GM18873 (cell line): Measurements from ENCODE around the gene DNPEP.

Experiments used
- ATAC-seq: cut with Tn5 transposase; IDR thresholded peaks from one replicate; pipeline ENCODE4 v1.9.1; 2021; ENCODE audit warnings: mild to moderate bottlenecking, moderate library complexity, moderate number of reproducible peaks; ENCODE audit not compliant: unreplicated experiment, low FRiP score

Gene DNPEP

DNA sequence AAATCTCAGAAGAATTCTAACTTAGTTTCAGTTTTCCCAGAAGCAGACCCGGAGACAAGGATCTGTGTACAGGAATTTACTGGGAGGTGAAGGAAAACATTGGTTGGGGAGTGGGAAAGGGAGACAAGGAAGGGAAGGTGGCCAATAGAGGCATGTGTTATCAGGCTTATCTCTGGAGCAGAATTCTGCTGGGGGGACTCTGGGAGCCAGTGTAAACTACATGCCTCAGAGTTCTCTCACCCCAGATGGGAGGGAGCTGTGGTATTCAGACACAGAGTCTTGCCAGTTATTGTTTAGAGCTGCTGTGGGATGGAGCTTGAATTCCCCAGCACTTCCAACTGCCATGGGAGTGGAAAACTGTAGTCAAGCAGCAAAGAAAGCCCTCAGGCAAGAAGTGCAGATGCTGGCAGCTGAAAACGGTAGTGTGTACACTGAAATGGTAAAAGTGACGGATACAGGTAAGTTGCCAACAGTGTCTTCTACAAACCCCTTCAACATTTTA is 19.0 kb downstream of the DNPEP start:
- no peak for ATAC-seq

DNA sequence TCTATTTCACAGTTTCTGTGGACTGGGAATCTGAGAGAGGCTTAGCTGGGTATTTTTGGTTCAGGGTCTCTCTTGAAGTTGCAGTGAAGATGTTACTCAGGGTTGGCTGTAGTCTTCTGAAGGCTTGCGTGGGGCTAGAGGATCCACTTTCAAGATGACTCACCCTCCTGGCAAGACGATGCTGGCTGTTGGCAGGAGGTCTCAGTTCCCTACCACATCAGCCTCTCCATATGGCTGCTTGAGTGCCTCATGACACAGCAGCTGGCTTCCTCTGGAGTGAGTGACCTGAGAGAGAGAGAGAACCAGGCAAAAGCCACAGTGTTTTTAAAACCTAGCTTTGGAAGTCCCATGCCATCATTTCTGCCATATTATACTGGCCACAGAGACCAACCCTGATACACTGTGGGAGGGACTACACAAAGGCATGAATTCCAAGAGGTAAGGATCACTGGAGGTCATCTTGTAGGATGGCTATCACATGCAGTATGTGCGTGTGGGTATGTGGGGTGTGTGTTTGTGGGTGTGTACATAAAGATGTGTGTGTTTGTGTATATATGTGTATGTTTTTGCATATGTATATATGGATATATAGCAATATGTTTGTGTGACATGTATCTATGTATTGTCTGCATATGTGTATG is 25.1 kb downstream of the DNPEP start:
- no peak for ATAC-seq

DNA sequence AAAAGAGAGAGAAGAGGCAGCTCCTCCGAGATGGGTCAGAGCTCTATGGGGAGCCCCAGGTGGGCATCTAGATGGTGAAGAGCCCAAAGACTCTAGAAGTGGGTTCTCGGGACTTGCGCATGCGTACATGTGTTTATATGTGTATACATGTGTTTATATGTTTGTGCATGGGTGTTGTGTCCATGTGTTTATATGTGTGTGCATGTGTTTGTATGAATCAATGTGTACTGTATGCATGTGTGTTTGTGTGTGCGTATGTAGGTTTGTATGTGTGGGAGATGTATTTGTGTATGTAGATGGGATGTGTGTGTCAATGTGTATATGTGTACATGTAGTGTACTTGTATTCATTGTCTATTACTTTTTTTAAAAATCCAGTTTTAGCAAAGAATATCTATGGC is 25.6 kb downstream of the DNPEP start:
- ATAC-seq = no peak

DNA sequence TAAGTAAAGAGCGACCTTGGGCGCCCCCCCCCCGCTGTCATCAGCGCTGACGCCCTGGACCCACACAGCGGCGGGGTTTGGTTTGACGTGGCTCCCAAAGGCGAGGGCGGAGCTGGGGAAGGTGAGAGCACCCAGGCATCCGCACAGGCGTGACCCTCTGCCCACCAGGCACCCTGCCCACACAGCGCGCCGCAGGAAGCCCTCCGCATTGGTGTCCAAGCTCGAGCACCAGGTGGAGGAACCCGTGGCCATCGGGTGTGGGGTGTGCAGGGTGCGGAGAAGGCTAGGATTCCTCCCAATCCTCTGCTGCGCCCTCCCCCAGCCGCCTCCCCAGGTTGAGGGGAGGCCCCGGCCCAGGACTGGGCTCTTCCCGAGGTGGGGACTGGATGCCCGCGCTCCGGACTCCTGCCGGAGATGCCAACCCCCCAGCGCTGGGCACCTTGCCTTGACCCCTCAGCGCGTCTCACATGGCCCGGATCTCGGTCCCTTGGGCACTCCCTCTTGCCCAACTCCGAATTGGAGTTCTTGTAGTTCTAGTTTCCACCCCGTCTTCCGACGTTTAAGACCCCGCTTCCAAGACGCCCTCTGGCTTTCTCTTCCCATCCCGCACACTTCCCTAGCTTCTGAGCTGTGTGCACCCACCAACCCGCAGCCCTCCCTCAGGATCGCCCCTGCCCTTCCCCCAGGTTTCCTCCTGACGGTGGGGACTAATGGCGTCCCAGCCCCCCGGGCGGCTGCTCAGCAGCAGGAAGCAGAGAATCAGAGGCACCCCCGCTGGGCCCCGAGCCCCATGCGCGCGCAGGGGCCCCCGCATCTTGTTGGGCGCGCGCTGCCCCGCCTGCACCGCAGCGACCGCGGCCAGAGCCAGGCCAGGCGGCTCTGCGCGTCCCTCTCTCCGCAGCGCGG is 29.3 kb downstream of the DNPEP start:
- no peak for ATAC-seq

DNA sequence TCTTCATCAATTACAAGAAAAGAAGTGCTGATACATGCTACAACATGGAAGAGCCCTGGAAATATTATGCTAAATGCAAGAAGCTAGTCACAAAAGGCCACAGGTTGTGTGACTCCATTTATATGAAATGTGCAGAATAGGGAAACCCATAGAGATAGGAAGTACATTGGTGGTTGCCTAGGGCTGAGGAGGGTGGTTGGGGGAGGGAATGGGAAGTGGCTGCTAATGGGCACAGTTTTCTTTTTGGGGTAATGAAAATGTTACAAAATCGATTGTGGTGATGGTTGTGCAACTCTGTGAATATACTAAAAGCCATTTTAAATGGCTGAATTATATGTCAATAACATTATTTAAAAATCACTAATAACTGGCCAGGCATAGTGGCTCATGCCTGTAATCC is 30.9 kb downstream of the DNPEP start:
- no peak for ATAC-seq

DNA sequence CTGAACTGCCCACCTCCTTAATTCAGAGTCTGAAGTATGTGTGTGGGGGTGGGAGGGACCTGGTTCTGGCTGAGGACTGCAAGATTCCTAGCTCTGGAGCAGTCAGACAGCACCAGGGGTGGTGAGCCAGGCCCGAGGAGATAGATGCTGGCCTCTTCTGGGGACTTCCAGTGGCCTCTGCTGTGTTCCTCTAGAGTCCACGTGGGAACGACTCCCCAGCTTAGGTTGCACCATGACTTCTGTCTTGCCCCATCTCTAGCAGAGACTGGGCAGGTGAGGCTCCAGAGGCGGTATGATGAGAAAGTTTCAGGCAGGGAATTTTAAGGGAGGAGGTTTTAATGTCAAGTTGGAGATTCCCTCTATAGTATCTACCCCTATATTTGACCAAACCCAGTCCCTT is 33.1 kb downstream of the DNPEP start:
- no peak for ATAC-seq

DNA sequence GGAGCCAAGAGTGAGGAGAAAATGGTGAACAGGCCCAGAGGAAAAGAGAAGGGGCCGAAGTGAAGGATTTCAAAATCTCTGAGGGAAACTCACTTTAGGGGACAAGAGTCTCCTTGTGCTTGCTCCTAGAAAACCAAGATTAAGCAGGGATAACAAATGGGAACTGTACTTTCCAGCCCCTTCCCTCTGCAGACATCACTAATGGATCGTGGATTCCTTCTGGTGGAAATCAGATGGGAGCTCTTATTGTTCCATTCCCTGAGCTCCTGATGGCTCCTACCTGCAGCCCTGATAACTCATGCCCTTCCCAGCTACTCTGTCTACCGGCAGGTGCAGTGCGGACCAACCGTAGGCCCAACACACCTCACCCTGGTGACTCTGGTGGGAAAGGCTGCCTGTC is 34.6 kb downstream of the DNPEP start:
- no peak for ATAC-seq

DNA sequence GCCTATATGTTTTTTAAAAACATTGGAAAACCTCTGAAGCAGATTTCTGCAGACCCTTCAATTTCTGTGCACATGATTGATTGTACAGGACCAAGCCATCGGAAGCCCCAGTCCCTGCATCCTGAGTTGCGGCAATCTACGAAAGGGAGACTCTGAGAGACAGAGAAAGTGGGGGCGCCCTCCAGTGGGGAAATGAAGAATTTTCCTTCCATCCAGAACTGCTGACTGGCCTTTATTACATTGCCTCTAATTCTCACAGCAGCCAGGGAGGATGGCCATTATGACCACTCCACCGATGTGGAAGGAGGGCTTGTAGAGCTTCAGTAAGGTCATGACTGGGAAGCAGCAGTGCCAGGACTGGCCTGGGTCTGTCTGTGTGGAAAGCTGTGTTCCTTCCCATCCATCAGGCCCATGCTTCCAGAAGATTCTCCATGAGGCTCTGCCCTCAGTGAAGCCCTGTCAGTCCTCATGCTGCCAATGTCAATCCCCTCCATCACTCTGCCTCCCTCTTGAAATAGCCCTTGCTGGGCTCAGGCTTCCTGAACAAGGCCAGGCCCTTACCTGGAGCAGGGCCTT is 35.2 kb downstream of the DNPEP start:
- ATAC-seq = no peak

DNA sequence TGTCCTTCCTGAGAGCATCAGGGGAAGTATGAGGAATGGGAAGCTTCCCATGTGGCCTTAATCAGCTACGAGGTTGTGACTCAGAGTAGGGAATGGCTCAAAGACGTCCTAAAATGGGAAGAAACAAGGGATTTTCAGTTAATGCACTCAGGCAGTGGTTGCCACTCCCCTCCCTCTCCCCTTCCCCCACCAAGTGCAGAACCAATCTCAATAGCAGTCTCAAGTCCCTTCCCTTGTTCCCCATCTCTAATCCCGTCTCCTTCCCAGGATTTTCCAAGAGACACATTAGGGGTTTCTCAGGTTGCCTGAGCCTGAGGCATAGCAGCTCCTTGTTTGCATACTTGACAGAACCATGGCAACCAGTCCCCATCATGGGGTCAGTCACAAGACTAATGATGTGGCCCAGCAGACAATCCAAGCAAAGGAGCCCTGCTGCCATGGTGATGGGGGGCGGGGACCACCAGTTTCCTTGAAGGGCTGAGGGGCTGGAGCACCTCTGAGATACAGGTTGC is 36.9 kb downstream of the DNPEP start:
- ATAC-seq = no peak

DNA sequence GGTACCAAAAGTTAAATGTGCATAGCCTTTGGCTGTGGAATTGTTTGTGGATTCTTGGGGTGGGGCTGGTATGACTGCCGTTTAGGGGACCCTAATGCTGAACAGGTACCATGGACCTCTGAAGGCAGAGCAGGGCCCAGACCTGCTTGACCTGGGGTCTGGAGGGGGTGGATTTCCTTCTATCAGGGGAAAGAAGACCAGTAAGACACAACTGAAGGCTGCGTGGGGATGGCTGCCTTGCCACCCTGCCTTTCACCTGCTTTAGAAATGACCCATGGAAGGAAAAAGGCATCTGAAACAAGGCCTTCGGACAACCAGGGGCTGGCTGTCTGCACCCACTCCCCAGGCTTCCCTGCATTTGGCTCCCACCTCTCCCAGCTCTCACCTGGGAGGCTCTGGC is 37.5 kb downstream of the DNPEP start:
- no peak for ATAC-seq

DNA sequence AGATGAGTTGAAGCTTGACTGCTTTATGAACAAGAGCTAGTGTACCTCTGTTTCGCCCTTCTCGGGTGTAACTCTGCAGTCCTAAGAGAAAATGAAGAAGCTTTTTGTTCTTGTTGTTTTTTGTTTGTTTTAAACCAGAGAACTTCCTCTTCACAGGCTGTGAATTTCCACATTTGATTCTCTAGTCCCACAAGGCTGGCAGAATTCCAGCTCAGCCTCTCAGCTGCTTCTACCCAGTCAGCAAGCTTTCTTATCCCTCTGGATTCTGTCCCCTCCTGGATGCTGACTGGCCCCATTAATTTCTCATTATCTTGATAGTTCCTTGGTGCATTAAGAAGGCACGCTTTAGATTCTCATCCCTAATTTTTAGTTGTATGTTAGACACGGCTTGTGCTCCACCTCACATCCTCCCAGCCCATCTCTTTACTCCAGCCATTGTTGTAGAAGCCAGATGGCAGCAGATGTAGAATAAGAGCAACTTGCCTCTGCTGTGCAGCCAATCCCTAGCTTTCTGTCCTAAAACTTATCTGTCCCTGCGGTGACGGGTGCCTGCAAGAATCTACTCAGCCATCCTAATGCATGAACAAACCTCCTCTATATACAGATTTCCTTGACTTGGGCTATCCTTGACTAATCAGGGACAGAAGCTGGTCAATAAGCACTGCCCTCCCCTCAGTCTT is 42.8 kb downstream of the DNPEP start:
- ATAC-seq = no peak

DNA sequence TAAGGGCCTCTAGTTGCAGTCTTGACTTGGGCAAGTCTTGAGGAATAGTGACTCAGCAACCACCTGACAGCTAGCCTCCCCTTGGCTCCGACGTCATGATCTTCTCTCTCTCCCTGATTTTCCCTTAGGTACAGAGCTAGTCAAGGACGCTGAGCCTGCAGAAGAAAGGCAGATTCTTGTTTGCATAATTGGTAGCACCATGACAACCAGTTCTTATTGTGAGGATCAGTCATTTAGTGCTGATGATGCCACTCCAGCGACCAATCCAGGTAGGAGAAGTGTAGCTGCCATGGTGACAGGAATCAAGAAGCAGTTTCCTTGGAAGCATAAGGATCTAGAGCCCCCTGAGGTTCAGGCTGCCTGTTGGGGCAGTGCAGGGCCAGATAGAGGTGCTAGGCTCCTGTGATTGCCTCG is 52.3 kb downstream of the DNPEP start:
- no peak for ATAC-seq

DNA sequence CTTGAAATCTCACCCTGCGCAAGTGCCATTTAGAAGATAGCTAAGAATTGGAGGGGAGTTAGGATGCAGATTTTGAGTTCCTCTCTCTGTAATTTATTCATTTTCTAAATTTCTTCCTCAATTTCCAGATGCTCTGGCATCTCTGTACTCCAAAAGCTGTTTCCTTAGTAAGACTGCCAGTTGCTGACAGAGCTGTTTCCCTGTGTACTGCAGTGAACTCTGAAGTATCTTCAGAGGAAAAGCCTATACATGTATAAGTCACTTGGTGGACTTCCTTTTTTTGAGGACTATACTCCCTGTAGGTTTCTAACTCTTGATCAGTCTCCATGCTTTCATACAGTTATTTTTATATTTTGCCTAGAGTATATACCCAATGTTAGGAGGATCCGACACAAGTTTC is 53.6 kb downstream of the DNPEP start:
- no peak for ATAC-seq

DNA sequence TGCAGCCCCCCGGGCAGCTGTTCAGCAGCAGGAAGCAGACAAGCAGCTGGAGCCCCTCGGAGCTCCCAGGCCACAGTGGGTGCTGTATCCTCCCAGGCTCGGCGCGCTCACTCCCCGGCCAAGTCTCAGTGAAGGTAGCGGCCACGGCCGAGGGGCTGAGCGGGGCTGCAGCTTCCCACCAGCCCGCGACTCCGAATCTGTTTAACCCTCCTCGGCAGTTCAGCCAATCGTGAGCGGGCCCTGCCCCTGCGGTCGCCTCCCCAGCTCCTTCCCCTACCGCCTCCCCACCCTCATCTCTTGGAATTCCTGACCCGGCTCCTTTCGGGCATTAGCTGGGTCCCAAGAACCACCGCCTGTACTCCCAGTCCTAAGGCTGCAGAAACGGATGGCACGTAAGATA is 55.2 kb downstream of the DNPEP start, which contains the start of gene RESP18:
RESP18 (minus strand) TSS at position 203 of the 400 bp plus-strand sequence.
- ATAC-seq = no peak

DNA sequence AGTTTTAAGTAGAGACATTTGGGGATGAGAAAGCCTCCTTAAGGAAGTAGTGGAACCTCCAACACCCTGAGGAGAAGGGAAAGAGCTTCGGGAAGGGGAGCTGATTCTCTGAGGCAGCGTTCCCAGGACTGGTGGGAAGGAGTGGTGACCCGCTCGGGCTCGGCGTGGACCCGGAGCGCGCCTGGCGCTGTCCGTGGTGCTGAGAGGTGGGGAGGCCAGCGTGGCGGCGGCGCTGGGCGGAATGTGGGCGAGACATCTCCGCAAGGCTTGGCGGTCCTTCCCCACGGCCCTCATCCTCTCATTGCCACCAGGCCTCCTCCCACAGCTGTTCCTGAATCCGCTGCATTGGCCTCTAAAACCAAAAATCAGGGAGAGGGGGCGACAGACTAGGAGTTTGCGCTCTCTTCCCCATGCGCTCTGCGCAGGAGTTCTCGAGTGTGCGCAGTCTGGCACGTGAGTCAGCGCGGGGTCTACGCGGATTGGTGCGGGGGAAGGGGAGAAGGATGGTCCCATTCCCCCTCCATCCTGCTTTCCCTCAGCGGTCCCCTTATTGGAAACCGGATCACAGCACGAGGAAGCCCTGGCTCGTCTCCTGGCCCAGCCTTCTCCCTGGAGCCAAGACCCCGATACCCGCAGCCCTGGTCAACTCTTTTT is 56.0 kb downstream of the DNPEP start:
- no peak for ATAC-seq

DNA sequence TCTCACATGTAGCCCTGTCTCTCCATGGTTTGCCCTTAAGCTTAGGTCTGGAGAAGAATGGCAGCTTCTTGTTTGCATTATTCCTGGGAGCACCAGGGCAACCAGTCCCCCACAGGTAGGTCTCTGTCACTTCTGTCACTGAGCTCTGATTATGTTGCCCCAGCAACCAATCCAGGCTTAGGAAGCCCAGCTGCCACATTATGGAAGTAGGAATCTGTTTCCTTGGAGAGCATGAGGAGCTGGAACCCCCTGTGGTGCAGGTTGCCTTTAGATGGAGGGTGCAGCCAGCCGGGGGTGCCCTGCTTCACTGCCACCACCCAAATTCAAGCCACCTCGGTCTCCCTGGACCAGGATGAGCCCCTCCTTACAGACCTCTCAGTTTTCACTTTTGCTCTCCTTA is 60.0 kb downstream of the DNPEP start:
- no peak for ATAC-seq

DNA sequence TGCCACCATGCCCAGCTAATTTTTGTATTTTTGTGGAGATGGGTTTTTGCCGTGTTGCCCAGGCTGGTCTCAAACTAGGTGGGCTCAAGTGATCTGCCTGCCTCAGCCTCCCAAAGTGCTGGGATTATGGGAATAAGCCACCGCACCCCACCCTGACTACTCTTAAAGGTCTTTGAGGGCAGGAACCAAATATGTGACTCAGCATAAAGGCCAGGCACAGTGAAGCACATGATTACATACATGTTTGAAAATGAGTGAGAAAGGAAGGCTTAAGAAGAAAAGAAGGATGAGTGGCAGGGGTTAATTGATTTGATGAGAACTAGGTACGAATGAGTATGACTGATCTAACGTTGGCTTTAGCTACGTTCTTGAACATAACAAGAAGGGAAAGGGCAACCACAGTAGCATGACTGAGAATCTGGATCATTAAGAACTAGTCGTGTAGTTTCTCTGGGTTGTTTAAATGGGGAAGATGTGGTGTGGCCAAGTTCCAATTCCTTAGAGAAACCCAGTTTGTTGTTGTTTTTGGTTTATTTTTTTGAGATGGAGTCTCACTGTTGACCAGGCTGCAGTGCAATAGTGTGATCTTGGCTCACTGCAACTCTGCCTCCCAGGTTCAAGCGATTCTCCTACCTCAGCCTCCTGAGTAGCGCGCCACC is 61.9 kb downstream of the DNPEP start:
- ATAC-seq = no peak

DNA sequence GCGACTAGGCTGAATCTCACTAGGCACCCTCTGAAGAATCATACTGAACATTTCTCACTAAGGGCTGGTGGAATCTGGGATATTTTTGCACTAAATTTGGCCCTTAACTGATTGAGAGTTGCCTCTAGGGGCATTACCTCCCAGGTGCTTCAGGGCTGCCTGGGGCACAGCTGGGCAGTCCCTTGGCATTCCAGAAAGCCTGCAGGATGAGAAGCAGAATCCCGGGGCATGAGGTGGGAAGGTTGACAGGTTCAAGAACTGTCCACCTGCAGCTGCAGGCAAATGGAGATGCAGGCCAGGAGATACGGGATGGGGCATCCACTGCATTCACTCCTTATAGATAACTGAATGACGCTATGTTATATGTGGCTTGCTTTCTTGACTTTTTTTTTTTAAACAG is 62.6 kb downstream of the DNPEP start:
- ATAC-seq = no peak

DNA sequence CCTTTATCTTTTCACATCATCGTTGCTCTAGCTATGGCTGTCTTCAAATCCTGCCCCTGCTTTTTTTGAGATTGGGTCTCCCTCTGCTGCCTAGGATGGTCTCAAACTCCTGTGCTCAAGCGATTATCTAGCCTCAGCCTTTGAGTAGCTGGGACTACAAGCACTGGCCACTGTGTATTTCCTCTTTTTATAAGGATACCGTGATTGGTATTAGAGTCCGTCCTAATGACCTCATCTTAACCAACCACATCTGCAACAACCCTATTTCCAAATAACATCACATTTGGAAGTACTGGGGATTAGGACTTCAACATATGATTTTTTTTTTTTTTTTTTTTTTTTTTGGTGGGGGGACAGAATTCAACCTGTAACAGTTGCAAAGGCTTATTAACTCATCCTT is 64.3 kb downstream of the DNPEP start:
- no peak for ATAC-seq
